Kidney tubule cell (primary cell): ENCODE measurements around the gene ARHGDIG.
"Not testable (repeated sequence)": the region's sequence is repeated elsewhere in the genome, so short reads cannot be mapped to it uniquely, and the experiment has no call there.

Experiments
- DNase-seq: peaks from one replicate; pipeline ENCODE4 v3.0.0-alpha.2; 2018; ENCODE audit warnings: low spot score

Gene ARHGDIG

DNA sequence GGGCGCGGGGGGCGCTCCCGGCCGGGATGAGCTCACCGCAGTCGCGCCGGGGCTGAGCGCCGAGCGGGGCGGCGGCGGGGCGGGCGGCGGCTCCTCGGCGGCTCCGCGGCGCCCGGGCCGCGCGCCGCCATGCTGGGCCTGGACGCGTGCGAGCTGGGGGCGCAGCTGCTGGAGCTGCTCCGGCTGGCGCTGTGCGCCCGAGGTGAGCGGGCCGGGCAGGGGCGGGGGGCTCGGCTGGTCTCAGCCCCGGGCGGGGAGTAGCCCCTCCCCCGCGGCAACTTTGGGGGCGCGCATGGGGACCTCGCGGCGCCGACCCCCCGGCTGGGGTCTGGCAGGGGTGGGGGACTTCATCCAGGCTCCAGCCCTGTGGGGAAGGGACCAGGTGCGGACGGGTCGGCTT lies at the start of gene ARHGDIG:
TSS of gene ARHGDIG (plus strand) at position 40 of the 400 bp plus-strand sequence. CDS start at position 130, 90 bp downstream.
- DNase-seq, result no peak

DNA sequence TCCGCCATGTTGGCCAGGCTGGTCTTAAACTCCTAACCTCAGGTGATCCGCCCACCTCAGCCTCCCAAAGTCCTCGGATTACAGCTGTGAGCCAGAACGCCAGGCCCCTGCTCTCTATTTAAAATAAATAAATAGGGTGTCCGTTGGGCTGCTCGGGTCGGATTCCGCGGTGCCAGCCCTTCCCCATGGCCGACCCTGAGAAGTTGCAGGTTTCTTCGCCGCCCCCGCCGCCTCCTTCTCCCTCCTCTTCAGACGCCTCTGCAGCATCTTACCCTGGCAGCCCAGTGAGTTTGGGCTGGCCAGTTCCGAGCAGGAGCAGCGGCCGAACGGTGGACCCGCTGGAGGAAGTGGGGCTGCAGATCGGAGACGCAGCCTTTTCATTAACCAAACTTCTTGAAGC lies 49.4 kb upstream of the ARHGDIG start:
- DNase-seq, result no peak

DNA sequence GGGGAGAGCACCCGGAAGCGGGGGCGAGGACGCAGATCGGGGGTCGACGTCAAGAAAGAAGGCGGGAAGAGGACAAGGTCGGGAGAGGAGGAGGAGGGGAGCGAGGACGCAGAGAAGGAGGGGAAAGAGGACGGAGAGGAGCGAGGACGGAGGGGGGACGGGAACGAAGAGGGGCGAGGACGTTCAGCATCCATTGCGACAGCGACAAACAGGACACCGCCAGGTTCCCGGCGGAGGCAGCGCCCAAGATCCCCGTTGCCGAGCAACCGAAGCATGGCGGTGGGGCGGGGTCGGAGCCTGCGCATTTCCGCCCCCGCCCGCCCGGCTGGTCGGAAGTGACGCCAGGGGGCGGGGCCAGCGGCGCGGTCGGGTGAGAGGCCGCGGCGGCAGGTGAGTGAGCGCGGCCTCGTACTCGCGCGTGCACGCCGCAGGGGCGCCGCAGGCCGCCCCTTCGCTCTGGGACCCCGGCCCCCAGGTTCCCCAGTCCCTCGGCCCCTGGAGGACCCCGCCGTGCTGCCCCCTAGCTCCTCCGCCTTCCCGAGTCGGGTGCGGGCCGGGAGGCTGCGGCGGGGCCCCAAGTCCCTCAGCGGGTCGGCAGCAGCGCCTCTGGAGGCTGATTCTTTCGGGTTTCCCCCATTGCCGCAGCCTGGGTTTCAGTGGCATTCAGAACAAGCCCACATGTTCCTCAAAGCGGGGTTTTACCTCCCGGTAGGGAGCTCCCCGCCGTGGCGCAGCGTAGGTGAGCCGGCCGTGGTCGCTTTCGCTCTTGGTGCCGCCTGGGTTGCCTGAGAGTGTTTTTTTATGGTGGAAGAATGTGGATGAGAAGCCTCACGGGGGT lies 45.7 kb upstream of the ARHGDIG start, which contains the start of gene FAM234A:
TSS of gene FAM234A (plus strand) at position 354 of the 838 bp plus-strand sequence. CDS start 19,593 bp downstream, outside the sequence.
- peak; percentile 93 for DNase-seq

DNA sequence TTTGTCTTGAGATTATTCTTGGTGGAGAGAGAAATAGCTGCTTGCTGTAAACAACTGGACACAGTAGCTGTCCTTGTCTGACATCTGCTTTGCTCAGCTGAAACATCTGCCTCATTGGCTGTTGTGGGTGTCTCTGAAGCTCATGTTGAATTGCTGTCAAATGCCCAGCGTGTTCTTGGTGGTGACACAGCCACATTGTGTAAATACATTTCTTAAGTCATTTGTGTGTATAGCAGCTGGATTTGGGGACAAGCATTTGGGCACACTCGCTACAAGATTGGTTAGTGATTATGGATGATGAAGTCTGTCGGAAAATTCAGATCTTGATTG lies 40.5 kb upstream of the ARHGDIG start:
- no peak for DNase-seq

DNA sequence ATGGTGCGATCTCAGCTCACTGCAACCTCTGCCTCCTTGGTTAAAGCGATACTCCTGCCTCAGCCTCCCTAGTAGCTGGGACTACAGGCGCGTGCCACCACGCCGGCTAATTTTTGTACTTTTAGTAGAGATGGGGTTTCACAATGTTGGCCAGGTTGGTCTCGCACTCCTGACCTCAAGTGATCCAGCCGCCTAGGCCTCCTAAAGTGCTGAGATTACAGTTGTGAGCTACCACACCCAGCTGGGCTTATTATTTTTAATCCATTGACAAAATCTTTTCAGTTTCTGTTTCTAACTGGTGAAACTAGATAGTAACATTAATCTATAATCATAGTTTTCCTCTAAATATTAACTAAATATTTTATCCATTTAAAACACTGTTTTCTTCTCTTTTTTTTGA lies 39.8 kb upstream of the ARHGDIG start:
- DNase-seq, result no peak

DNA sequence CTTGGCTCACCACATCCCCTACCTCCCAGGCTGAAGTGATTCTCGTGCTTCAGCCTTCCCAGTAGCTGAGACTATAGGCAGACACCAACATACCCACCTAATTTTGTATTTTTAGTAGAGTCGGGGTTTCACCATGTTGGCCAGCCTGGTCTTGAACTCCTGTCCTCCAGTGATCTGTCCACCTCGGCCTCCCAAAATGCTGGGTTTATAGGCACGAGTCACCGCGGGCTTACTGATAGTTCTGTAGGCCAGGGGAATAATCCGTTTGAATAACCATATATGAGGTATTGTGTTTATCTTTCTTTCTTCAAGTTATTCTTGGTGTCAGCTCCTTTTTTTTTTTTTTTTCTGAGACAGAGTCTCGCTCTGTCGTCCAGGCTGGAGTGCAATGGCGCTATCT lies 38.1 kb upstream of the ARHGDIG start:
- DNase-seq, result no peak

DNA sequence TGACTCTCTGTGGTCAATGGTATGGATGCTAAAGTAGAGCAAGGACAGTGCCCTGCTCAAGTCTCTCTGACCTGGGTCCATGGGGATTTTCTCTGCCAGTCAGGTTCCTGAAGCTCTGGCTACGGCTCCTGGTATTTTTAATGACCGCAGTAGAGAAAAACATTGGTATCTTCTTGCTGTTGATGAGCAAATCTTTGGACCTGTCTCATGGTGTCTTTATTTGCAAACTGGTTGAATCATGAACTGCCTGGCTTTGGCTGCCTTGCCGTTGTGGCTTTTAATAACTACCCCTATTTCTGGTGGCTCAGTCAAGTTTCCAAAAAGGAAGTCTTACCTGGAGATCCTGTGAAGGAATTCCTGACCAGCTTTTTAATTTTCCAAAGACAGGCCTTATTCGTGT lies 37.0 kb upstream of the ARHGDIG start:
- no peak for DNase-seq

DNA sequence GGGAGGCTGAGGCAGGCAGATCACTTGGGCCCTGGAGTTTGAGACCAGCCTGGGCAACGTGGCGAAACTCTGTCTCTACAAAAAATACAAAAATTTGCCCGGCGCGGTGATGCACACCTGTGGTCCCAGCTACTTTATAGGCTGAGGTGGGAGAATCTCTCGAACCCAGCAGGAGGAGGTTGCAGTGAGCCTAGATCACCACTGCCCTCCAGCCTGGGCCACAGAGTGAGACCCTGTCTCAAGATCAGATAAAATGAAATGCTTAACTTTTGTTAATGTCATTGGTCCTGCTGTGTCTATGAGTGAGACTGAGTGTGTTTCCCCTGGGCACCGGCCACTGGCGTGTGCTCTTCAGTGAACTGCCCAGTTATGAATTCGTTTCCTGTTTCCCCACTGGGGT lies 35.3 kb upstream of the ARHGDIG start:
- DNase-seq, result no peak

DNA sequence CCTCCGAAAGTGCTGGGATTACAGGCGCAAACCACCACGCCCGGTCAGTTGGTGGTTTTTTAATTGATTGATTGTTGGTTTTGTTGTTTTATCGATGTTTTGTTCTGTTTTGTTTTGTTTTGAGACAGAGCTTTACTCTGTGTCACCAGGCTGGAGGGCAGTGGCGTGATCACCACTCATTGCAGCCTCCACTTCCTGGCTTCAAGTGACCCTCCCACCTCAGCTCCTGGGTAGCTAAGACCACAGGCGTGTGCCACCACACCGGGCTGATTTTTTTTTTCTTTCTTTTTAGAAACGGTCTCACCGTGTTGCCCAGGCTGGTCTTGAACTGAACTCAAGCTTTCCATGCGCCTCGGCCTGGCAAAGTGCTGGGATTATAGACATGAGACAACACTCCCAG lies 33.4 kb upstream of the ARHGDIG start:
- no peak for DNase-seq

DNA sequence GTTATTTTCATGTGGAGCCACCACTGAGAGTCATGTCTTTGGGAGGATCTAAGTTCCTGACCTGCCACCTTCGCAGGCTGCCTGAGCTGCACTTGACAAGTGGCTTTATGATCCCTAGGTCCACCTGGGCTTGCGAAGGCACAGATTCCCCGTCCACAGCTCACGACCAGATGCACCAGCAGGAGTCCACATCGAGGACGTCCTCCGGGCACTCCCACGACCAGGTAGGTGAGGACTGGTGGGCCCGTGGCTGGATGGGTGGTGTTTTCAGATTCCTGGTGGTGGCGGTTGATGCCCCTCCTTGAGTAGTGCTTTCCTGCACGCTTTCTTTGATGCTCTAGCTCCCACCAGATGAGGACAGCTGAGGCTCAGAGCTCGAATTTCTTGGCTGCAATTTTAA lies 31.0 kb upstream of the ARHGDIG start:
- no peak for DNase-seq

DNA sequence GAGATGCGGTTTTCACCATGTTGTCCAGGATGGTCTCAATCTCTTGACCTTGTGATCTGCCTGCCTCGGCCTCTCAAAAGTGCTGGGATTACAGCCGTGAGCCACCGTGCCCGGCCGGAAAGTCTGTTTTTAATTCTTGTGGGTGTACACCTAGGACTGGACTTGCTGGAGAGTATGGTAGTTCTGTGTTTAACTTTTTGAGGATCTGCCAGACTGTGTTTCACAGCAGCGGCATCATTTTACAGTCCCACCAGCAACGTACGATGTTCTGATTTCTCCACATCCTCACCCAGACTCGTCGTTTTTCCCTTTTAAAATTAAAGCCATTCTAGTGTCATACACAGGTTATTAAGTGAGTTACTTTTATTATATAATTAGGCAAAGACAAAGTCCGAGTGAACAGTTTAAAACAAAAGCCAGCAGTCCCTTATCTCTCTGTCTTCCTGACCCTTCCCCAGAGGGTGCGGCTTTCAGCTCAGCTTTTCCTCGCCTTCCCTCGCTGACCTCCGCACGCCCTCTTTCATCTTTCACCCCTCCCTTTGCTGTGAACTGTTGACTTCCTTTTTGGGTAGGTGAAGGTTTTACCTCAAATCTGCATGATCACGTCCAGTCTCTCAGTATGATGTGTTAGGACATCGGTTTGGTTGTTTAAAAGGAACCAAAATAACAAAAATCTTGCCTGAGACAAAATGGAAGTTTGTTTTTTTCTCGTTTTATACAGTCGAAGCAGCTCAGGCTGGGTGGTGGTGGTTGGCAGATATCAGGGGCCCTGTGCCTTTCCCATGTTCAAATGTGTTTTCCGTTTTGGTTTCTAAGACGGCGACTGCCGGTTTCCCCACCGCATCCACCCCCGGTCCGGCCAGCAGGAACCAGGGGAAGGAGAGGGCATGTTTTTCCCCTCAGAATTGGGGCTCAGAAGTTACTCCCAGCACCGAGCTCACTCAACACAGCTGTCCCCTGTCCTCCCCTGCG lies 27.7 kb upstream of the ARHGDIG start:
- DNase-seq, result no peak

DNA sequence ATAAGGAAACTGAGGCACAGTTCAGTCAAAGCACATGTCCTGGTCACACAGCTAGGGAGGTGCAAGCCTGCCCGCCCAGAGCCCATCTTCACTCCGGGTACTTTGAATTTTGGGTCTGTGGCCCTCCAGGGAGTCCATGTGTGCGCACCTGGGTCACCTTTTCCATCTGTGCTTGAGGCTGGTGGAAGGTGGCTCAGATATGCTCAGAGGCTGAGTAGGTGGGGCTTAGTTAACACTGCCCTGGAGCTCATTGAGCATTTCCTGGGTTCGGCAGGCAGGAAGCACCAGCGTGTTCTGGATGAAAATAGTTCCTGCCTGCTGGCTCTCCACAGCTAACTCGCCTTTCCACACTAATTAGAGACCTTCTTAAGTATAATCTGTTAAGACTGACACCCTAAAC lies 26.6 kb upstream of the ARHGDIG start:
- no peak for DNase-seq

DNA sequence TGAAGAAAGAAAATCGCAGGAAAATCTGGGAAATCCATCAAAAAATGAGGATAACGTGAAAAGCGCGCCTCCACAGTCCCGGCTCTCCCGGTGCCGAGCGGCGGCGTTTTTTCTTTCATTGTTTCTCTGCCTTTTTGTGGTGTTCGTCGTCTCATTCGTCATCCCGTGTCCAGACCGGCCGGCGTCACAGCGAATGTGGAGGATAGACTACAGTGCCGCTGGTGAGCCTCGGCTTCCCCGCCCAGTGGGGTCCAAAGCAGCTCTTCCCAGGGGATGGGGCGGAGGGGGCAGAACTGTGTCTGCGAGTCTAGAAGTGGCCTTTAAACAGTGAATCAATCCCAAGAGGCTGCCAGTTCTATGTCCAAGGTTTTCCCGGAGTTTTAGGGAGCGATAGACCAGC lies 25.9 kb upstream of the ARHGDIG start:
- no peak for DNase-seq

DNA sequence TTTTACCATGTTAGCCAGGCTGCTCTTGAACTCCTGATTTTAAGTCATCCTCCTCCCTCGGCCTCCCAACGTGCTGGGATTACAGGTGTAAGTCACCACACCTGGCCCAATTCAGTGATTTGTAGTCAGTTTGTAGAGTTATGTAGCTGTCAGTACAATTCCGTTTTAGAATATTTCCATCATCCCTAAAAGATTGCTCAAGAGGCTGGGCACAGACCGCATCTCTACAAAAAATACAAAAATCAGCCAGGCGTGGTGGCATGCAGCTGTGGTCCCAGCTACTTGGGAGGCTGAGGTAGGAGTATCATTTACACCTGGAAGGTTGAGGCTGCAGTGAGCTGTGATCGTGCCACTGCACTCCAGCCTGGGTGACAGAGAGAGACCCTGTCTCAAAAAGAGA lies 25.2 kb upstream of the ARHGDIG start:
- DNase-seq, result no peak

DNA sequence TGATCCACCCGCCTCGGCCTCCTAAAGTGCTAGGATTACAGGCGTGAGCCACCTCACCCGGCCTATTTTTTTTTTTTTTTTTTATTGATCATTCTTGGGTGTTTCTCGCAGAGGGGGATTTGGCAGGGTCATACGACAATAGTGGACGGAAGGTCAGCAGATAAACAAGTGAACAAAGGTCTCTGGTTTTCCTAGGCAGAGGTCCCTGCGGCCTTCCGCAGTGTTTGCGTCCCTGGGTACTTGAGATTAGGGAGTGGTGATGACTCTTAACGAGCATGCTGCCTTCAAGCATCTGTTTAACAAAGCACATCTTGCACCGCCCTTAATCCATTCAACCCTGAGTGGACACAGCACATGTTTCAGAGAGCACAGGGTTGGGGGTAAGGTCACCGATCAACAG lies 22.3 kb upstream of the ARHGDIG start:
- not testable (repeated sequence) for DNase-seq

DNA sequence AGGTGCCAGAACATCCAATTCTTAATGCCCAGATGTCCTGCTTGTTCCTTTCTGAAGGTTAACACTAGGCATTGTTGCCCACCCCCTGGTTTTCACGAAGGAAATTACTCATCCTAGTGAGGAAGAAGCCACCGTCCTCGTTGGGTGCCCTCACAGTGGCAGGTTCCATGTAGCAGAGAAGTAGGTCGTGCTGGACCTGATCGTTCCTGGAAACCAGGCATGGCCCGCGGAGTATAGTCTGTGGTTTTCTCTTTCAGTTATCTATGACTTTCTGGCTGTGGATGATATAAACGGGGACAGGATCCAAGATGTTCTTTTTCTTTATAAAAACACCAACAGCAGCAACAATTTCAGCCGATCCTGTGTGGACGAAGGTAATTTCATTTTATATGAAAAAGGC lies 21.2 kb upstream of the ARHGDIG start:
- DNase-seq, result no peak

DNA sequence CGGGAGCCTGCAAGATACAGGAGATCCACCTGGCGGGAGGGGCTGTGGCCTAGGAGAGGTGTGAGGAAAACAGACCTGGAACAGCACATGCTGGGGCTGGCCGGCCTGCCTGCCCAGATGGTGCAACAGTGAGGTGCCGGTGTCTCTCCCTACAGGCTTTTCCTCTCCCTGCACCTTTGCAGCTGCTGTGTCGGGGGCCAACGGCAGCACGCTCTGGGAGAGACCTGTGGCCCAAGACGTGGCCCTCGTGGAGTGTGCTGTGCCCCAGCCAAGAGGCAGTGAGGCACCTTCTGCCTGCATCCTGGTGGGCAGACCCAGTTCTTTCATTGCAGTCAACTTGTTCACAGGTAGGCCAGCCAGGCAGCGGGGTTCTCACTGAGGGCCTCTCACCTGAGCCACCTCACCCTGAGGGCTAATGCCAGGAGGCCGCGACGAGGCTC lies 20.6 kb upstream of the ARHGDIG start:
- no peak for DNase-seq

DNA sequence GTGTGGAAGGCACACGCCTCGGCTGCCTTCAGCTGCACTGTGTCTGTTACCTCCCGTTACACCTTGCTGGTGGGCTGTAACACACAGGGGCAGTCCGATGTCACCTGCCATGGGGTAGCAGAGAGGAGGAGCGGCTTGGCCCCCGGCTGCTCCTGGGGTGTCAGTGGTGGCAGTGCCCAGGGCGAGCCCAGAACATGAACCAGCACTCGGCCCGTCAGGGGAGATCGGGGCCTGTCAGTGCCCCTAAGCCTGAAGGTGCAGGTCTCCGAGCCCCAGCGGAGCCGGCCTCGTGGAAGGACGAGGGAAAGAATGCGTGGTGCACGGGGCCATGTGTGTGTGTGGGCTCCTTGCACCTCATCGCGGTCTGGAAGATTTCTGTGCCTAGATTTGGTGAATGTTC lies 20.1 kb upstream of the ARHGDIG start:
- no peak for DNase-seq

DNA sequence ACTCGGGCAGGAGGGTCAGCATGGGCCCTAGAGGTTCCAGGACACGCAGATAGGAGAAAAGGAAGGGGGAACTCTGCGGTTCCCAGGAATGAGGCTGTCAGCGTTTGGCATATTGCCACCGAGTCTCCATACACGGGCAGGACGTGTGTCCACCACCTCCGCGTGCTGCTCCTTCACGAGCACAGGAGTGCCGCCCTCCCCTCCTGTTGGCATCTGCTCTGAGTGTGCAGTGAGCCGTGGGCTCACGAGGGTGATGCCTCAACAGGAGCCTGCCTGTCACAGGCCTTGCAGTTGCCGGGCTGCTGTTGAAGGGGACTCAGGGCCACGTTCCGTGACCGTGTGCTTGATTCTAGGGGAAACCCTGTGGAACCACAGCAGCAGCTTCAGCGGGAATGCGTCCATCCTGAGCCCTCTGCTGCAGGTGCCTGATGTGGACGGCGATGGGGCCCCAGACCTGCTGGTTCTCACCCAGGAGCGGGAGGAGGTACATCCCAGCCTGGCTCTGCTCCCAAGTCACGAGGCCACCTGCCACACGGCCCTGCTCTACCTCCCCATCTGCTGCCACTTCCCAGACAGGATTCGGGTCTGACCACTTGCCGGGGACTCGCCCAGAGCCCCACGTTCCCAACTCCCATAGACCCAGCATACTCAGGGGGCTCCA lies 19.2 kb upstream of the ARHGDIG start:
- DNase-seq, result no peak

DNA sequence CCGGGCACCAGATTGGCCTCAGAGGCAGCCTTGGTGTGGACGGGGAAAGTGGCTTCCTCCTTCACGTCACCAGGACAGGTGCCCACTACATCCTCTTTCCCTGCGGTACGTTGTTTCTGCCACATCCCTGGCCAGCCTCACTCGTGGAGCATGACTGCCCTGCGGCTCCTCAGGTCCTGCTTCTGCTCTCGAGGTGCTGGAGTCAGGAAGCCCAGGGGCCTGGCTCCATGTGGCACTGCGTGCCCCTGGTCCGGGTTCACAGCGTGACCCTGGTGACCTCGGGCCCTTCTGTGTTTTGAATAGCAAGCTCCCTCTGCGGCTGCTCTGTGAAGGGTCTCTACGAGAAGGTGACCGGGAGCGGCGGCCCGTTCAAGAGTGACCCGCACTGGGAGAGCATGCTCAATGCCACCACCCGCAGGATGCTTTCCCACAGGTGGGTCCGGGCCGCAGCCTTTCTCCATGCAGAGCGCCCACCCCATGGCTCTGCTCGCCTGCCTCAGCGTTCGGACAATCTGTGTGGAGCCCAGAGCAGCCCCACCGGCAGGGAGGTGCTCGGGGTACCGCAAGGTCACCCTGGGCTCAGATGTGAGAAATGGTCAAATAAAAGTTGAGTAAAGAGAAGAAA lies 18.2 kb upstream of the ARHGDIG start:
- no peak for DNase-seq

DNA sequence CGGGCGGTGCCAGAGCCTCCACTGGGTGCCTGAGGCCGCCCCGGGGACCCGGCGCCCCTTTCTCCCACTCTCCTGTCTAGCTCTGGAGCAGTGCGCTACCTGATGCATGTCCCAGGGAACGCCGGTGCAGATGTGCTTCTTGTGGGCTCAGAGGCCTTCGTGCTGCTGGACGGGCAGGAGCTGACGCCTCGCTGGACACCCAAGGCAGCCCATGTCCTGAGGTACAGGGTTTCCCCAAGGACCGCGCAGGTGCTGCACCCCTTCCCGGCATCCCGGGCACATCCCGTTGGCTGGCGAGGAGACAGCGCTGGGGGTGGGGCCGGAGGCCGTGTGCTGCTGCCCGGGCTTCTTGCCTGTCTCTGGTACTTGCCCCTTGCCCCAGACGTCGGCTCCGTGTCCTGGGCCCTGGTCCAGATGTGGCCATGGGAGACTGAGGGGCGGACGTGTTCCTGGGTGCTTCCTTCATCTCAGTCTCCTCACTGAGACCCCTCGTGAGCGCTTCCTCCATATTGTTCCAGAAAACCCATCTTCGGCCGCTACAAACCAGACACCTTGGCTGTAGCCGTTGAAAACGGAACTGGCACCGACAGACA lies 17.1 kb upstream of the ARHGDIG start:
- DNase-seq, result no peak

DNA sequence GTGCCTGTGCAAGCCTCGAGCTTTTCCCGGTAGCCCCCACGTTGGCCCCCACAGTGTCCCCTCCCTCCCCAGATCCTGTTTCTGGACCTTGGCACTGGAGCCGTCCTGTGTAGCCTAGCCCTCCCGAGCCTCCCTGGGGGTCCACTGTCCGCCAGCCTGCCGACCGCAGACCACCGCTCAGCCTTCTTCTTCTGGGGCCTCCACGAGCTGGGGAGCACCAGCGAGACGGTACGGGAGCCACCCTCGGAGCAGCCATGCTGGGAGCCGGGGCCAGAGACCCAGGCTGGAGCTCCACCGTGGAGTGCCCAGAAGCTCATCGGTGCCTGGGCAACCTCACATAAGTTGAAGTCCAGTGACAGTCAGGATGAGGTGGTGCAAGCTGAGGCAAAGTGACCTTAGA lies 16.4 kb upstream of the ARHGDIG start:
- DNase-seq, result no peak
